Measurements from ENCODE around the gene TNIP2.
"Not testable (repeated sequence)": the region's sequence is repeated elsewhere in the genome, so short reads cannot be mapped to it uniquely, and the experiment has no call there.

The TNIP2 gene

DNA sequence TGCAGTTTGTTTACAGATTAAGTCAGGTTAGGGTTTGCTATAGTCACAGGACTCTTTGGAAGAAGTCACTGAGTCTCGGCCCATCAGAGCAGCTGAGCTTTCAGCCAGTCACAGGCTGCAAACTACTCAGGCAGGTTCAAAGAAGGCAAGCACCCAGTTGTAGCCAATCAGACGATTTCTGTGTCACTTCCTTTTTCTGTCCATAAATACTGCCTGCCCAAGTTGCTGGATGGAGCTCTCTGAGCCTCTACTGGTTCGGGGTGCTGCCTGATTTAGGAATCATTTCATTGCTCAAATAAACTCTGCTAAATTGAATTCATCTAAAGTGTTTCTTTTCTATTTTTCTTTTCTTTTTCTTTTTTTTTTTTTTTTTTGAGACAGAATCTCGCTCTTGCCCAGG, 29.5 kb upstream of the TNIP2 start:
- Histone ChIP-seq H3K4me3 (ENCODE audit: low read length) (no peak overlapping the region), H2AFZ (ENCODE audit: low read depth, low read length) (no peak overlapping the region), H3K9ac (ENCODE audit: low read length) (no peak overlapping the region), H3K79me2 (ENCODE audit: low read length) (no peaks in the 10 kb centered on the region), H3K27me3 (ENCODE audit: low read depth, low read length) (no peaks in the 10 kb centered on the region), H4K20me1 (ENCODE audit: insufficient read depth, low read length) (no peaks in the 10 kb centered on the region), H3K4me2 (ENCODE audit: low read length) (peak overlapping the region; percentile 27), H3K27ac (ENCODE audit: low read length) (no peak overlapping the region), H3K4me1 (ENCODE audit: low read length) (peaks cover 31% of the 10 kb centered on the region), H3K36me3 (replicated peaks; ENCODE audit: low read depth, low read length) (no peaks in the 10 kb centered on the region), H3K9me3 (ENCODE audit: insufficient read depth, low read length) (no peaks in the 10 kb centered on the region)
- no peak for TF ChIP-seq EZH2phosphoT487 (IDR thresholded peaks at IDR 0.05; ENCODE audit: low read depth)
- TF ChIP-seq, protein P1, sequence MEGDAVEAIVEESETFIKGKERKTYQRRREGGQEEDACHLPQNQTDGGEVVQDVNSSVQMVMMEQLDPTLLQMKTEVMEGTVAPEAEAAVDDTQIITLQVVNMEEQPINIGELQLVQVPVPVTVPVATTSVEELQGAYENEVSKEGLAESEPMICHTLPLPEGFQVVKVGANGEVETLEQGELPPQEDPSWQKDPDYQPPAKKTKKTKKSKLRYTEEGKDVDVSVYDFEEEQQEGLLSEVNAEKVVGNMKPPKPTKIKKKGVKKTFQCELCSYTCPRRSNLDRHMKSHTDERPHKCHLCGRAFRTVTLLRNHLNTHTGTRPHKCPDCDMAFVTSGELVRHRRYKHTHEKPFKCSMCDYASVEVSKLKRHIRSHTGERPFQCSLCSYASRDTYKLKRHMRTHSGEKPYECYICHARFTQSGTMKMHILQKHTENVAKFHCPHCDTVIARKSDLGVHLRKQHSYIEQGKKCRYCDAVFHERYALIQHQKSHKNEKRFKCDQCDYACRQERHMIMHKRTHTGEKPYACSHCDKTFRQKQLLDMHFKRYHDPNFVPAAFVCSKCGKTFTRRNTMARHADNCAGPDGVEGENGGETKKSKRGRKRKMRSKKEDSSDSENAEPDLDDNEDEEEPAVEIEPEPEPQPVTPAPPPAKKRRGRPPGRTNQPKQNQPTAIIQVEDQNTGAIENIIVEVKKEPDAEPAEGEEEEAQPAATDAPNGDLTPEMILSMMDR (IDR thresholded peaks at IDR 0.05; ENCODE audit: low read depth, low read length): no peak

DNA sequence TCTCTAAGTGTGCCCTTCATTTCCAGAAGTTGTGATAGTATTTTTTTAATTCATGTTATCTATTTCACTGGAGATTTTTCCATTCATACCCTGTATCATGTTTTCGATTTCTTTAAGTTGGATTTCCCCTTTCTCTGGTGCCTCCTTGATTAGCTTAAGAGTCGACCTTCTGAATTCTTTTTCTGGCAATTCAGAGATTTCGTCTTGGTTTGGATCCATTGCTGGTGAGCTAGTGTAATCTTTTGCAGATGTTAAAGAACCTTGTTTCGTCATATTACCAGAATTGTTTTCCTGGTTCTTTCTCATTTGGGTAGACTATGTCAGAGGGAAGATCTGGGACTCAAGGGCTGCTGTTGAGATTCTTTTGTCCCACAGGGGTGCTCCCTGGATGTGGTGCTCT, 27.7 kb upstream of the TNIP2 start:
- Histone ChIP-seq H3K79me2 (ENCODE audit: low read length) (no peaks in the 10 kb centered on the region), H3K4me2 (ENCODE audit: low read length) (no peak overlapping the region), H3K9ac (ENCODE audit: low read length) (no peak overlapping the region), H3K4me1 (ENCODE audit: low read length) (peaks cover 31% of the 10 kb centered on the region), H4K20me1 (ENCODE audit: insufficient read depth, low read length) (no peaks in the 10 kb centered on the region), H3K9me3 (ENCODE audit: insufficient read depth, low read length) (no peaks in the 10 kb centered on the region), H3K27ac (ENCODE audit: low read length) (no peak overlapping the region), H2AFZ (ENCODE audit: low read depth, low read length) (no peak overlapping the region), H3K27me3 (ENCODE audit: low read depth, low read length) (no peaks in the 10 kb centered on the region), H3K4me3 (ENCODE audit: low read length) (no peak overlapping the region), H3K36me3 (replicated peaks; ENCODE audit: low read depth, low read length) (no peaks in the 10 kb centered on the region)
- TF ChIP-seq EZH2phosphoT487 (IDR thresholded peaks at IDR 0.05; ENCODE audit: low read depth): no peak
- TF ChIP-seq, protein P1 (IDR thresholded peaks at IDR 0.05; ENCODE audit: low read depth, low read length): no peak

DNA sequence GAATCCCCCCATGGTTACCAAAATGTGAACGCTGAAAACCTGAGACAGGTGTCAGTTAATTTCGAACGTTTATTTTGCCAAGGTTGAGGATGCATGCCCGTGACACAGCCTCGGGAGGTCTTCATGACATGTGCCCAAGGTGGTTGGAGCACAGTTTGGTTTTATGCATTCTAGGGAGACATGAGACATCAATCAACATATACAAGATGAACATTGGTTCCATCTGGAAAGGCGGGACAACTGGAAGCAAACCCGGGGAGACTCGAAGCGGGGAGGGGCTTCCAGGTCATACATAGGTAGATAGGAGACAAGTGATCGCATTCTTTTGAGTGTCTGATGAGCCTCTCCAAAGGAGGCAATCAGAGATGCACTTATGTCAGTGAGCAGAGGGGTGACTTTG, 25.8 kb upstream of the TNIP2 start:
- peaks cover 18% of the 10 kb centered on the region for H3K4me1 ChIP-seq (ENCODE audit: low read length)
- H3K9ac ChIP-seq (ENCODE audit: low read length): no peak overlapping the region
- no peaks in the 10 kb centered on the region for H3K27me3 ChIP-seq (ENCODE audit: low read depth, low read length)
- no peaks in the 10 kb centered on the region for H3K9me3 ChIP-seq (ENCODE audit: insufficient read depth, low read length)
- H3K4me3 ChIP-seq (ENCODE audit: low read length): no peak overlapping the region
- H3K27ac ChIP-seq (ENCODE audit: low read length): no peak overlapping the region
- TF ChIP-seq EZH2phosphoT487 (IDR thresholded peaks at IDR 0.05; ENCODE audit: low read depth): no peak
- TF ChIP-seq, protein P1 (IDR thresholded peaks at IDR 0.05; ENCODE audit: low read depth, low read length): no peak
- H3K79me2 ChIP-seq (ENCODE audit: low read length): no peaks in the 10 kb centered on the region
- H3K36me3 ChIP-seq (replicated peaks; ENCODE audit: low read depth, low read length): no peaks in the 10 kb centered on the region
- H3K4me2 ChIP-seq (ENCODE audit: low read length): no peak overlapping the region
- H2AFZ ChIP-seq (ENCODE audit: low read depth, low read length): no peak overlapping the region
- H4K20me1 ChIP-seq (ENCODE audit: insufficient read depth, low read length): no peaks in the 10 kb centered on the region

DNA sequence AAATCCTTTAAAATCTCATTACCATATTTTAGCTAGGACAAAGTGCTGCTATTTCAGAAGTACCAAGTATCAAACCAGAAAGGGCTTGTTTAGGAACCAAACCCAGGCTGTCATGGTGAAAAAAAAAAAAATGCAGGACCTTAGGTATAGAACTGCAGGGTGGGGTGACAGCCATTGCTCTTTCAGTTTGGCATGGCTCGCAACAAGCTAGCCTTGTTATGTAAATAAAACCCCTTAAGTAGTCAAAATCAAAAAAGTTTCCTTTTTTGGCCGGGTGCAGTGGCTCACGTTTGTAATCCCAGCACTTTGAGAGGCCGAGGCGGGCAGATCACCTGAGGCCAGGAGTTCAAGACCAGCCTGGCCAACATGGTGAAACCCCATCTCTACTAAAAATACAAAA, 24.5 kb upstream of the TNIP2 start:
- H3K4me2 ChIP-seq (ENCODE audit: low read length); H3K9ac ChIP-seq (ENCODE audit: low read length); H2AFZ ChIP-seq (ENCODE audit: low read depth, low read length); H3K27ac ChIP-seq (ENCODE audit: low read length); H3K9me3 ChIP-seq (ENCODE audit: insufficient read depth, low read length); H3K4me3 ChIP-seq (ENCODE audit: low read length); H3K36me3 ChIP-seq (replicated peaks; ENCODE audit: low read depth, low read length); H3K27me3 ChIP-seq (ENCODE audit: low read depth, low read length); H3K79me2 ChIP-seq (ENCODE audit: low read length); H4K20me1 ChIP-seq (ENCODE audit: insufficient read depth, low read length); H3K4me1 ChIP-seq (ENCODE audit: low read length): not testable (repeated sequence)

DNA sequence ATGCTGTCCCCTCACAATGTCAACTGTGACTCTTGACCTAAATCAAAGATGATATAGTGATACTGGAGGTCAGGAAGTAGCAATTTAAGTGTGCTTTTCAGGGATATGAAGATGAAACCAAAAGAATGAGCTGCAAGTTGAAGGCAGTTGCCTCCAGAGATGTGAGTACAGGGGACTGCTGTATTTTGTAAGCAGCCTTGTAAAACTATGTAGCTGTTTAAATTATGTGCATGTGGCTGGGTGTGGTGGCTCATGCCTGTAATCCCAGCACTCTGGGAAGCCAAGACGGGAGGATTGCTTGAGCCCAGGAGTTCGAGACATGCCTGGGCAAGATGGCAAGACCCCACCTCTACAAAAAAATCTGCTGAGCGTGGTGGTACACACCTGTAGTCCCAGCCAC, 15.1 kb upstream of the TNIP2 start:
- TF ChIP-seq EZH2phosphoT487 (IDR thresholded peaks at IDR 0.05; ENCODE audit: low read depth): no peak
- TF ChIP-seq, protein P1 (IDR thresholded peaks at IDR 0.05; ENCODE audit: low read depth, low read length): no peak
- Histone ChIP-seq H2AFZ (ENCODE audit: low read depth, low read length) (no peak overlapping the region), H3K4me2 (ENCODE audit: low read length) (no peak overlapping the region), H3K27me3 (ENCODE audit: low read depth, low read length) (no peaks in the 10 kb centered on the region), H3K27ac (ENCODE audit: low read length) (no peak overlapping the region), H4K20me1 (ENCODE audit: insufficient read depth, low read length) (no peaks in the 10 kb centered on the region), H3K4me1 (ENCODE audit: low read length) (peaks cover 8% of the 10 kb centered on the region), H3K9ac (ENCODE audit: low read length) (no peak overlapping the region), H3K79me2 (ENCODE audit: low read length) (no peaks in the 10 kb centered on the region), H3K36me3 (replicated peaks; ENCODE audit: low read depth, low read length) (no peaks in the 10 kb centered on the region), H3K9me3 (ENCODE audit: insufficient read depth, low read length) (no peaks in the 10 kb centered on the region), H3K4me3 (ENCODE audit: low read length) (no peak overlapping the region)

Measured in OCI-LY3 (cell line).